NCI-H1930 (cell line): Measurements from ENCODE around the gene SRRM1.
"Not testable (repeated sequence)": the region's sequence is repeated elsewhere in the genome, so short reads cannot be mapped to it uniquely, and the experiment has no call there.

ENCODE experiments used
- DNase-seq, 2 experiments: peaks; one replicate each; lab custom pipeline; 2025; lab: John Stamatoyannopoulos, UW

The SRRM1 gene

GRCh38 chr1:24694380-24694843 is 51.3 kb downstream of the SRRM1 start:
- no peak for DNase-seq

GRCh38 chr1:24695202-24695974 is 52.3 kb downstream of the SRRM1 start:
- no peak for DNase-seq

GRCh38 chr1:24696041-24696755 is 53.1 kb downstream of the SRRM1 start:
- no peak for DNase-seq

- DNase-seq: no peak
Observed at GRCh38 chr1:24696756-24697330, 53.7 kb downstream of the SRRM1 start.

GRCh38 chr1:24697453-24698001 is 54.4 kb downstream of the SRRM1 start:
- DNase-seq: not testable (repeated sequence)

GRCh38 chr1:24698326-24698725 is 55.2 kb downstream of the SRRM1 start:
- DNase-seq: not testable (repeated sequence)

GRCh38 chr1:24699628-24700027 is 56.5 kb downstream of the SRRM1 start:
- DNase-seq: peak; percentile 7 to 33

GRCh38 chr1:24702511-24703293 is 59.6 kb downstream of the SRRM1 start:
- no peak for DNase-seq

- peak in 1 of 2 experiments; percentile 27 for DNase-seq
Observed at GRCh38 chr1:24704411-24705259, 61.5 kb downstream of the SRRM1 start.

- peak; percentile 80 to 81 for DNase-seq
Observed at GRCh38 chr1:24705260-24706073, 62.4 kb downstream of the SRRM1 start.

- DNase-seq: not testable (repeated sequence)
Observed at GRCh38 chr1:24706074-24706389, 62.9 kb downstream of the SRRM1 start.

- DNase-seq: no peak
Observed at GRCh38 chr1:24707687-24708086, 64.6 kb downstream of the SRRM1 start.

GRCh38 chr1:24708938-24709337 is 65.8 kb downstream of the SRRM1 start:
- no peak for DNase-seq

GRCh38 chr1:24709791-24710441 is 66.8 kb downstream of the SRRM1 start:
- DNase-seq: no peak

- DNase-seq: no peak
Observed at GRCh38 chr1:24711329-24711728, 68.2 kb downstream of the SRRM1 start.

- DNase-seq: no peak
Observed at GRCh38 chr1:24713176-24713575, 70.1 kb downstream of the SRRM1 start.

GRCh38 chr1:24713736-24714135 is 70.6 kb downstream of the SRRM1 start:
- no peak for DNase-seq

- no peak for DNase-seq
Observed at GRCh38 chr1:24714859-24715520, 71.9 kb downstream of the SRRM1 start.

GRCh38 chr1:24715658-24716057 is 72.6 kb downstream of the SRRM1 start:
- DNase-seq: no peak
